Astrocyte (in vitro differentiated cells and primary cell): ENCODE results near the gene BOLL.

ENCODE experiments used
- EZH2 ChIP-seq: IDR thresholded peaks from 2 replicates; pipeline ENCODE4 v1.6.1; 2012; ENCODE audit warnings: mild to moderate bottlenecking, low read length, inconsistent platforms; ENCODE audit not compliant: insufficient read depth
- TF ChIP-seq, protein P1 (sequence below): IDR thresholded peaks from 2 replicates; pipeline ENCODE4 v1.5.1; 2011; ENCODE audit warnings: low read depth, mild to moderate bottlenecking, inconsistent platforms, low read length, moderate library complexity; ENCODE audit not compliant: insufficient read depth

GRCh38 chr2:197821550-197822289 is 36.6 kb upstream of the BOLL start:
- TF ChIP-seq, protein P1, sequence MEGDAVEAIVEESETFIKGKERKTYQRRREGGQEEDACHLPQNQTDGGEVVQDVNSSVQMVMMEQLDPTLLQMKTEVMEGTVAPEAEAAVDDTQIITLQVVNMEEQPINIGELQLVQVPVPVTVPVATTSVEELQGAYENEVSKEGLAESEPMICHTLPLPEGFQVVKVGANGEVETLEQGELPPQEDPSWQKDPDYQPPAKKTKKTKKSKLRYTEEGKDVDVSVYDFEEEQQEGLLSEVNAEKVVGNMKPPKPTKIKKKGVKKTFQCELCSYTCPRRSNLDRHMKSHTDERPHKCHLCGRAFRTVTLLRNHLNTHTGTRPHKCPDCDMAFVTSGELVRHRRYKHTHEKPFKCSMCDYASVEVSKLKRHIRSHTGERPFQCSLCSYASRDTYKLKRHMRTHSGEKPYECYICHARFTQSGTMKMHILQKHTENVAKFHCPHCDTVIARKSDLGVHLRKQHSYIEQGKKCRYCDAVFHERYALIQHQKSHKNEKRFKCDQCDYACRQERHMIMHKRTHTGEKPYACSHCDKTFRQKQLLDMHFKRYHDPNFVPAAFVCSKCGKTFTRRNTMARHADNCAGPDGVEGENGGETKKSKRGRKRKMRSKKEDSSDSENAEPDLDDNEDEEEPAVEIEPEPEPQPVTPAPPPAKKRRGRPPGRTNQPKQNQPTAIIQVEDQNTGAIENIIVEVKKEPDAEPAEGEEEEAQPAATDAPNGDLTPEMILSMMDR = no peak
- no peak for TF ChIP-seq EZH2
